Naive thymus-derived CD4-positive, alpha-beta T cell (primary cell): ENCODE measurements around the gene NUTM1. TPM values are rescaled to one million over a fixed set of nuclear protein-coding genes. Genes with fewer than 3 reads are reported as not detected.
"Not testable (repeated sequence)": the region's sequence is repeated elsewhere in the genome, so short reads cannot be mapped to it uniquely, and the experiment has no call there.

Experiments used
- ATAC-seq: fragments of 150-1000 bp; cut with Tn5 transposase; 2 replicates; pipeline ENCODE4 v1.10.0; 2021; ENCODE audit warnings: mild to moderate bottlenecking, moderate library complexity
- CTCF ChIA-PET: fragments of 350-600 bp; sonication (Branson Sonifier 250); formaldehyde crosslinking; loops from one replicate; lab custom pipeline; 2021; ENCODE audit warnings: antibody characterized with exemption; lab: Charles Lee
- POLR2A ChIA-PET: fragments of 350-600 bp; sonication (Branson Sonifier 250); formaldehyde crosslinking; loops from one replicate; lab custom pipeline; 2021; ENCODE audit warnings: antibody characterized with exemption, inconsistent platforms; lab: Charles Lee
- DNase-seq, 9 donors: peaks; one replicate each; pipeline versions ENCODE4 v3.0.0 to v3.0.0-alpha.2; 2020 to 2022; ENCODE audit warnings: mixed read lengths in 1 of 9
- H3K27ac ChIP-seq: one replicate; pipeline ENCODE4 v1.7.0; 2013; ENCODE audit warnings: mild to moderate bottlenecking, low read depth, low read length, moderate library complexity
- H3K27me3 ChIP-seq, 2 donors: one replicate each; pipeline ENCODE4 v1.7.0; 2013; ENCODE audit warnings: low read length in 2 of 2, mild to moderate bottlenecking in 2 of 2, moderate library complexity in 2 of 2; ENCODE audit not compliant: control insufficient read depth in 2 of 2, insufficient read depth in 2 of 2
- H3K36me3 ChIP-seq, 3 experiments: 1 replicate in 2 of 3; 2 replicates in 1 of 3; pipeline ENCODE4 v1.7.0; 2013; ENCODE audit warnings: low read length in 3 of 3, mild to moderate bottlenecking in 3 of 3, moderate library complexity in 1 of 3; ENCODE audit not compliant: insufficient read depth in 3 of 3, control insufficient read depth in 2 of 3
- H3K4me1 ChIP-seq, 2 donors: one replicate each; pipeline ENCODE4 v1.7.0; 2013; ENCODE audit warnings: low read length in 2 of 2, mild to moderate bottlenecking in 2 of 2, moderate library complexity in 1 of 2; ENCODE audit not compliant: control insufficient read depth in 2 of 2, insufficient read depth in 2 of 2
- H3K4me3 ChIP-seq: 2 replicates; pipeline ENCODE4 v1.7.0; 2013; ENCODE audit warnings: mild to moderate bottlenecking, low read length
- H3K9me3 ChIP-seq, 3 experiments: 1 replicate in 2 of 3; 2 replicates in 1 of 3; pipeline ENCODE4 v1.7.0; 2013; ENCODE audit warnings: low read length in 3 of 3; ENCODE audit not compliant: control insufficient read depth in 2 of 3
- H3K27ac Mint-ChIP-seq, 9 donors: one replicate each; pipeline ENCODE4 v1.8.0; 2020 to 2022; ENCODE audit warnings: mixed read lengths in 9 of 9, mild to moderate bottlenecking in 8 of 9, moderate library complexity in 5 of 9, inconsistent platforms in 2 of 9
- H3K27me3 Mint-ChIP-seq, 5 donors: one replicate each; pipeline ENCODE4 v1.8.0; 2021 to 2022; ENCODE audit warnings: mixed read lengths in 5 of 5, mild to moderate bottlenecking in 1 of 5
- H3K36me3 Mint-ChIP-seq, 5 donors: one replicate each; pipeline ENCODE4 v1.8.0; 2020 to 2022; ENCODE audit warnings: mixed read lengths in 5 of 5, mild to moderate bottlenecking in 3 of 5, inconsistent platforms in 1 of 5
- H3K4me1 Mint-ChIP-seq, 7 donors: one replicate each; pipeline ENCODE4 v1.8.0; 2020 to 2022; ENCODE audit warnings: mixed read lengths in 7 of 7, mild to moderate bottlenecking in 3 of 7, inconsistent platforms in 1 of 7
- H3K4me3 Mint-ChIP-seq, 10 donors: one replicate each; pipeline ENCODE4 v1.8.0; 2020 to 2022; ENCODE audit warnings: mild to moderate bottlenecking in 10 of 10, mixed read lengths in 10 of 10, moderate library complexity in 6 of 10, inconsistent platforms in 2 of 10
- H3K9me3 Mint-ChIP-seq, 11 donors: one replicate each; pipeline ENCODE4 v1.8.0; 2020 to 2022; ENCODE audit warnings: mixed read lengths in 11 of 11, mild to moderate bottlenecking in 4 of 11, inconsistent platforms in 1 of 11, moderate library complexity in 1 of 11
- intact Hi-C, 2 donors: fragments of 100-400 bp; cut with micrococcal nuclease; formaldehyde crosslinking; loops; one replicate each; pipeline ENCODE4 v1.15.1; 2023
- polyA plus RNA-seq, 2 donors: library from polyadenylated mRNA; unstranded; fragments of 300-500 nt; fragmentation: Illumina TruSeq; gene quantifications; one replicate each; pipeline ENCODE4 v1.2.3, GENCODE V29; 2021
- total RNA-seq, 6 experiments: library from RNA in 5 of 6; stranded (reverse) in 5 of 6; gene quantifications; 1 replicate in 5 of 6; 2 replicates in 1 of 6; pipeline ENCODE4 v1.2.3 and lab custom pipeline; 2021 to 2026

The NUTM1 gene
- total and polyA plus RNA-seq, 7 experiments from 2014 or later: not detected

DNA sequence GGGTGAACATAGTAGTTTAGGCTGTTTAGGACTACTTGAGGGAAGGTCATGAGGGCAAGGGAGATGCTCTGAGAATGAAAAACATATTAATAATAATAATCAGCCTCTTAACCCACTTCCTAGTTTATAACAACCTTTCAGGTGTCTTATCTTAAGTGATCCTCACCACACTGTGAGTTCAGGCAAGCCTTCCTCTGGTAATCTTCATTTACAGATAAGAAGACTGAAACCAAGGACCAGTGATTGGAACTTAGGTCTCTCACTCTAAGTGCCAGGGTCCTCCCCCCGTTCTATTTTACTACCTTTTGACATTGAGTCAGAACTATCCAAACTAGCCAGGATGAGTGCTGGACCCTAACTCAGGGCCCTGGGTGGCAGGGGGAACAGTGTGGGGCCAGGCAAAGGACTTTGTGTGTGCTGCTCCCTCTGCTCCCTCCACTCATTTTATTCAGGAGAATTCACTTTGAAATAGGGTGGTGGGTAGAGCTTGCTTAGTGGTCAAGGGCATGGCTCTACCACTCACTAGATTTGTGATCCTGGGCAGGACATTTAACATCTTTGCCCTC lies 5.7 kb downstream of the NUTM1 start:
- ChIA-PET POLR2A (no interaction called here), CTCF (interaction anchor here (1.0 kb wide), 1 partner anchor 107 kb away, joined by 5 read pairs; no protein-coding TSS in a partner anchor)
- Mint-ChIP-seq H3K36me3 (no peaks in the 10 kb centered on the region), H3K4me1 (no peaks in the 10 kb centered on the region), H3K27ac (no peak overlapping the region), H3K4me3 (no peak overlapping the region), H3K27me3 (no peaks in the 10 kb centered on the region), H3K9me3 (no peaks in the 10 kb centered on the region)
- peaks cover 0 to under 1% (median 0%) of the 10 kb centered on the region in 3 experiments for H3K36me3 ChIP-seq
- no peaks in the 10 kb centered on the region for H3K4me1 ChIP-seq
- no peak for DNase-seq
- ATAC-seq: no peak
- no peak overlapping the region for H3K27ac ChIP-seq
- H3K4me3 ChIP-seq: no peak overlapping the region
- H3K9me3 ChIP-seq: no peaks in the 10 kb centered on the region
- intact Hi-C loops: loop anchor here in 1 of 2 donors (10.0 kb wide), 1 partner anchor 86 kb away; the partner anchor contains the start of gene GOLGA8A
- no peaks in the 10 kb centered on the region for H3K27me3 ChIP-seq

DNA sequence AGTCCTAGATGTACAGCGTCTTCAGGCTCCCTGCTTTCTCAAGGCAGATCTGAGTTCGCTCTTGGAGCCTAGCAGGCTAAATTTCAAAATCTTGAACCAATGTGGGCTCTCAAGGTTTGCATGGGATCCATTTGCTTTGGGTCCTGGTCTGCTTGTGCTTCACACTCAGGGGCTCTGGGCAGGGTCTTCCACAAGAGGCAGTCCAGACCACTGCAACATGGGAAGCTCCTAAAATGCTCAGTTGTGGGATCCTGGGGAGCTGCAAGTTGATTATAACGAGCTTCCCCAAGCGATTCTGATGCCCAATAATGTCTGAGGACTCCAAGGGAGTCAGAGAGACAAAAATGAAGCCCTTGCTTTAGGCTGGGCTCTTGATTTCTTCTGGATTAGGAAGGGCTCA lies 6.7 kb downstream of the NUTM1 start:
- no peaks in the 10 kb centered on the region for H3K27me3 ChIP-seq
- Mint-ChIP-seq H3K36me3 (peaks cover 0 to 1% (median 0%) of the 10 kb centered on the region in 5 donors), H3K9me3 (no peaks in the 10 kb centered on the region), H3K4me3 (no peak overlapping the region), H3K27ac (no peak overlapping the region), H3K4me1 (no peaks in the 10 kb centered on the region), H3K27me3 (no peaks in the 10 kb centered on the region)
- H3K4me3 ChIP-seq: no peak overlapping the region
- ChIA-PET CTCF (interaction anchor here (1.0 kb wide), 1 partner anchor 108 kb away, joined by 5 read pairs; no protein-coding TSS in a partner anchor), POLR2A (interaction anchor here (0.6 kb wide), 1 partner anchor 34 kb away, joined by 3 read pairs; no protein-coding TSS in a partner anchor)
- H3K27ac ChIP-seq: no peak overlapping the region
- H3K9me3 ChIP-seq: no peaks in the 10 kb centered on the region
- peaks cover 0 to 10% (median 0%) of the 10 kb centered on the region in 3 experiments for H3K36me3 ChIP-seq
- ATAC-seq (no peak), DNase-seq (no peak)
- intact Hi-C loops: loop anchor here in 1 of 2 donors (10.0 kb wide), 1 partner anchor 85 kb away; the partner anchor contains the start of gene GOLGA8A
- no peaks in the 10 kb centered on the region for H3K4me1 ChIP-seq

GRCh38 chr15:34352996-34353395 lies 9.9 kb downstream of the NUTM1 start:
- ATAC-seq, H3K27ac Mint-ChIP-seq: not testable (repeated sequence)

DNA sequence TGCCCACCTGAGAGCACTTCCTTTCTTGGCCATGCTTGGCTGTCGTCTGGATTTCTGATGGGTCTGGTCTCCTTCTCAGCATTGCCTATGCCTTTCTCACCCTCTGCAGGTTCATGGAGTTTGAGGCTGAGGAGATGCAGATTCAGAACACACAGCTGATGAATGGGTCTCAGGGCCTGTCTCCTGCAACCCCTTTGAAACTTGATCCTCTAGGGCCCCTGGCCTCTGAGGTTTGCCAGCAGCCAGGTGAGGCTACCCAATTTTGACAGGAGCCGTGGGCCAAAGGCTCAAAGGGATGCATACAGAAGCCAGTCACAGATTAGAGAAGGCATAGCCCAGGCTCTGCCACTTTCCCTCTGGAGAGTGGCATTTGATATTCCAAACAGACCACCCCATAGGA lies 10.5 kb downstream of the NUTM1 start:
- ATAC-seq (no peak), DNase-seq (no peak)
- Mint-ChIP-seq H3K27ac (peak overlapping the region in 1 of 9 donors; percentile 2), H3K9me3 (no peaks in the 10 kb centered on the region), H3K4me3 (no peak overlapping the region), H3K27me3 (no peaks in the 10 kb centered on the region), H3K36me3 (peaks cover 4 to 20% (median 5%) of the 10 kb centered on the region in 5 donors), H3K4me1 (no peaks in the 10 kb centered on the region)
- H3K27ac ChIP-seq: no peak overlapping the region
- H3K9me3 ChIP-seq: no peaks in the 10 kb centered on the region
- no peaks in the 10 kb centered on the region for H3K4me1 ChIP-seq
- intact Hi-C loops: no loop called here
- H3K36me3 ChIP-seq: peaks cover 0 to 42% (median 12%) of the 10 kb centered on the region in 3 experiments
- H3K4me3 ChIP-seq: no peak overlapping the region
- CTCF ChIA-PET: interaction anchor here (0.7 to 1.7 kb wide), 2 partner anchors 14 to 17 kb away, joined by 4 to 8 read pairs; partner anchors contain the start of gene LPCAT4
- POLR2A ChIA-PET: interaction anchor here (1.0 kb wide), 1 partner anchor 11 kb away, joined by 5 read pairs; the partner anchor contains the start of genes NOP10 and NUTM1
- no peaks in the 10 kb centered on the region for H3K27me3 ChIP-seq

More at GRCh38 chr15:34352996-34353395, 9.9 kb downstream of the NUTM1 start:
- ChIA-PET POLR2A (interaction anchor here (1.0 kb wide), 1 partner anchor 10 kb away, joined by 5 read pairs; the partner anchor contains the start of genes NOP10 and NUTM1), CTCF (interaction anchor here (0.7 to 1.7 kb wide), 2 partner anchors 15 to 16 kb away, joined by 4 to 8 read pairs; partner anchors contain the start of gene LPCAT4)
- H3K9me3 ChIP-seq, H3K27me3 Mint-ChIP-seq, H3K4me3 Mint-ChIP-seq, H3K9me3 Mint-ChIP-seq, H3K27ac ChIP-seq, DNase-seq, H3K4me1 ChIP-seq, H3K4me3 ChIP-seq, intact Hi-C loops, H3K4me1 Mint-ChIP-seq, H3K27me3 ChIP-seq: not testable (repeated sequence)
- peaks cover 0 to 17% (median 4%) of the 10 kb centered on the region in 5 donors for H3K36me3 Mint-ChIP-seq
- peaks cover 0 to 36% (median 7%) of the 10 kb centered on the region in 3 experiments for H3K36me3 ChIP-seq

DNA sequence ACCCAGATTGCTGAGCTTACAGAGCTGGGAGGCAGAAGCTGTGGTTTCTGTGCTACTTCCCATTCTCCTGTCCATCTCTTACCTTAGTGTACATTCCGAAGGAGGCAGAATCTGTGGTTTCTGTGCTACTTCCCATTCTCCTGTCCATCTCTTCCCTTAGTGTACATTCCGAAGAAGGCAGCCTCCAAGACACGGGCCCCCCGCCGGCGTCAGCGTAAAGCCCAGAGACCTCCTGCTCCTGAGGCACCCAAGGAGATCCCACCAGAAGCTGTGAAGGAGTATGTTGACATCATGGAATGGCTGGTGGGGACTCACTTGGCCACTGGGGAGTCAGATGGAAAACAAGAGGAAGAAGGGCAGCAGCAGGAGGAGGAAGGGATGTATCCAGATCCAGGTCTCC lies 11.2 kb downstream of the NUTM1 start:
- peaks cover 4 to 20% (median 5%) of the 10 kb centered on the region in 5 donors for H3K36me3 Mint-ChIP-seq
- no peak overlapping the region for H3K4me3 ChIP-seq
- DNase-seq (no peak), ATAC-seq (no peak)
- H3K4me3 Mint-ChIP-seq: no peak overlapping the region
- H3K36me3 ChIP-seq: peaks cover 0 to 47% (median 12%) of the 10 kb centered on the region in 3 experiments
- no peaks in the 10 kb centered on the region for H3K9me3 ChIP-seq
- H3K27ac ChIP-seq: no peak overlapping the region
- peaks cover 0 to 3% (median 0%) of the 10 kb centered on the region in 7 donors for H3K4me1 Mint-ChIP-seq
- H3K4me1 ChIP-seq: no peaks in the 10 kb centered on the region
- no peaks in the 10 kb centered on the region for H3K27me3 ChIP-seq
- H3K27ac Mint-ChIP-seq: no peak overlapping the region
- intact Hi-C loops: no loop called here
- no peaks in the 10 kb centered on the region for H3K9me3 Mint-ChIP-seq
- ChIA-PET CTCF (interaction anchor here (1.0 kb wide), 1 partner anchor 13 kb away, joined by 3 read pairs; no protein-coding TSS in a partner anchor), POLR2A (interaction anchor here (0.7 to 2.7 kb wide), 2 partner anchors 13 to 19 kb away, joined by 4 to 10 read pairs; partner anchors contain the start of gene LPCAT4)
- no peaks in the 10 kb centered on the region for H3K27me3 Mint-ChIP-seq

DNA sequence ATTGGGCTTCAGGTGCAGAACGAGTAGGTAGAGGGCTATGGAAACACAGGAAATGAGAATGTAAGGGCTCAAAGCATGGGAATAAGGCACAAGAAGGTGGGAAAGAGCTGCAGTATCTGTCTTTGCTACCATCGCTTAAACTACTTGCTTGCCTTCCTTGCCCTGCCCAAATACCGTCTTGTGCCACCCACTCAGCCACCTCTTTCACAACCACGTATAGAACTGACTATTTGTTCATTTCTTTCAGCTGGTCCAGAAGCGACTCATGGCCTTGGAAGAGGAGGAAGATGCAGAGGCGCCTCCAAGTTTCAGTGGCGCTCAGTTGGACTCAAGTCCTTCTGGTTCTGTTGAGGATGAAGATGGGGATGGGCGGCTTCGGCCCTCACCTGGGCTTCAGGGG lies 12.1 kb downstream of the NUTM1 start:
- ChIA-PET POLR2A (interaction anchor here (2.7 kb wide), 1 partner anchor 12 kb away, joined by 10 read pairs; the partner anchor contains the start of gene LPCAT4), CTCF (interaction anchor here (0.9 to 1.0 kb wide), 2 partner anchors 13 to 268 kb away, joined by 3 read pairs; no protein-coding TSS in a partner anchor)
- Mint-ChIP-seq H3K27ac (peak overlapping the region in 2 of 9 donors; percentile 53 to 74), H3K27me3 (no peaks in the 10 kb centered on the region), H3K9me3 (no peaks in the 10 kb centered on the region), H3K4me1 (peaks cover 0 to 3% (median 0%) of the 10 kb centered on the region in 7 donors), H3K4me3 (no peak overlapping the region), H3K36me3 (peaks cover 4 to 26% (median 7%) of the 10 kb centered on the region in 5 donors)
- DNase-seq (no peak), ATAC-seq (no peak)
- Histone ChIP-seq H3K4me1 (no peaks in the 10 kb centered on the region), H3K4me3 (no peak overlapping the region), H3K36me3 (peaks cover 4 to 57% (median 12%) of the 10 kb centered on the region in 3 experiments), H3K27me3 (no peaks in the 10 kb centered on the region), H3K9me3 (no peaks in the 10 kb centered on the region), H3K27ac (no peak overlapping the region)
- intact Hi-C loops: no loop called here
